Lower leg skin (tissue), 3 donors: Measurements from ENCODE around the gene MGMT.

Source experiments
- POLR2A ChIP-seq, 2 donors: fragments of 450-650 bp; IDR thresholded peaks; one replicate each; pipeline ENCODE4 v1.6.1; 2016 to 2017; ENCODE audit warnings: antibody characterized with exemption in 2 of 2, mild to moderate bottlenecking in 1 of 2, moderate library complexity in 1 of 2
- TF ChIP-seq, protein P1 (sequence below), 3 donors: fragments of 450-650 bp; IDR thresholded peaks; one replicate each; pipeline ENCODE4 v1.5.1; 2016; ENCODE audit warnings: antibody characterized with exemption in 3 of 3, mild to moderate bottlenecking in 3 of 3, moderate library complexity in 2 of 3

DNA sequence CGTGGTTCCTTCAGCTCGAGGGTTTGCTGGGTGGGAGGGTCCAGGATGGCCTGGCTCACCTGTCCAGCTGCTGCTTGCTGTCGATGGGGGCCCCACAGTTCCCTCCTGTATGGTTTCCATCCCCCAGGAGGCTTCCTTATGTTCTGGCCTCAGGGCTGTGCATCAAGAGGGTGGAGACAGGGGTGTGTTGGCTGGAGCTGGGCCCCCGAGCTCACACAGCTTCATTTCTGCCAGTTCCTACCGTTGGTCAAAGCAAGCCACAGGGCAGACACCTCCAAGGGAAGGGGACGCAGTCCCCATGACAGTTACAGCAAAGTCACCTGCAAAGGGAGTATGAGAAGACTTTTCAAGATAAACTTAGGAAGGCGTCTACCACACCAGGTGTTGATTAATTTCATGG, 340.2 kb downstream of the MGMT start:
- TF ChIP-seq, protein P1, sequence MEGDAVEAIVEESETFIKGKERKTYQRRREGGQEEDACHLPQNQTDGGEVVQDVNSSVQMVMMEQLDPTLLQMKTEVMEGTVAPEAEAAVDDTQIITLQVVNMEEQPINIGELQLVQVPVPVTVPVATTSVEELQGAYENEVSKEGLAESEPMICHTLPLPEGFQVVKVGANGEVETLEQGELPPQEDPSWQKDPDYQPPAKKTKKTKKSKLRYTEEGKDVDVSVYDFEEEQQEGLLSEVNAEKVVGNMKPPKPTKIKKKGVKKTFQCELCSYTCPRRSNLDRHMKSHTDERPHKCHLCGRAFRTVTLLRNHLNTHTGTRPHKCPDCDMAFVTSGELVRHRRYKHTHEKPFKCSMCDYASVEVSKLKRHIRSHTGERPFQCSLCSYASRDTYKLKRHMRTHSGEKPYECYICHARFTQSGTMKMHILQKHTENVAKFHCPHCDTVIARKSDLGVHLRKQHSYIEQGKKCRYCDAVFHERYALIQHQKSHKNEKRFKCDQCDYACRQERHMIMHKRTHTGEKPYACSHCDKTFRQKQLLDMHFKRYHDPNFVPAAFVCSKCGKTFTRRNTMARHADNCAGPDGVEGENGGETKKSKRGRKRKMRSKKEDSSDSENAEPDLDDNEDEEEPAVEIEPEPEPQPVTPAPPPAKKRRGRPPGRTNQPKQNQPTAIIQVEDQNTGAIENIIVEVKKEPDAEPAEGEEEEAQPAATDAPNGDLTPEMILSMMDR (IDR thresholded peaks at IDR 0.05), result no peak
- no peak for TF ChIP-seq POLR2A (IDR thresholded peaks at IDR 0.05)
